Esophagus muscularis mucosa (tissue), 4 donors: Measurements from ENCODE around the gene TIMM29. TPM values are rescaled to one million over a fixed set of nuclear protein-coding genes. Genes with fewer than 3 reads are reported as not detected.

Experiments used
- DNase-seq: peaks from one replicate; pipeline ENCODE4 v3.0.0-alpha.2; 2017; ENCODE audit errors: extremely low spot score
- H3K27ac ChIP-seq, 4 donors: fragments of 200-600 bp; sonication (generic); replicated peaks in 1 of 4; 1 replicate in 3 of 4; 2 replicates in 1 of 4; pipeline ENCODE4 v1.5.1; 2016 to 2019; ENCODE audit warnings: mild to moderate bottlenecking in 1 of 4
- H3K27me3 ChIP-seq, 4 donors: fragments of 200-600 bp; sonication (generic); one replicate each; pipeline versions ENCODE4 v1.5.1 to v1.6.0; 2016 to 2019
- H3K36me3 ChIP-seq, 4 donors: fragments of 200-600 bp; sonication (generic); one replicate each; pipeline ENCODE4 v1.5.1; 2016 to 2019
- H3K4me1 ChIP-seq, 4 donors: fragments of 200-600 bp; sonication (generic); one replicate each; pipeline ENCODE4 v1.5.1; 2016 to 2019
- H3K4me3 ChIP-seq, 4 donors: fragments of 200-600 bp; sonication (generic); 1 replicate in 2 of 4; 2 replicates in 2 of 4; pipeline ENCODE4 v1.5.1; 2016 to 2019; ENCODE audit warnings: mild to moderate bottlenecking in 4 of 4, moderate library complexity in 1 of 4
- H3K9me3 ChIP-seq, 4 donors: fragments of 200-600 bp; sonication (generic); 1 replicate in 3 of 4; 2 replicates in 1 of 4; pipeline ENCODE4 v1.5.1; 2016 to 2019
- EP300 ChIP-seq: sonication (generic); formaldehyde crosslinking; IDR thresholded peaks from one replicate; pipeline ENCODE4 v1.6.1; 2017; ENCODE audit warnings: antibody characterized with exemption
- POLR2A ChIP-seq: fragments of 450-650 bp; IDR thresholded peaks from one replicate; pipeline ENCODE4 v1.6.1; 2017; ENCODE audit warnings: antibody characterized with exemption, moderate library complexity, mild to moderate bottlenecking, low read depth
- POLR2AphosphoS5 ChIP-seq, 2 donors: sonication (generic); formaldehyde crosslinking; IDR thresholded peaks; one replicate each; pipeline ENCODE4 v1.6.1; 2017; ENCODE audit warnings: antibody characterized with exemption in 2 of 2
- WGBS: methylation state at CpG from one replicate; pipeline ENCODE4 v1.1.5; 2018; 5-methylcytosine and 5-hydroxymethylcytosine counted together
- intact Hi-C: fragments of 100-400 bp; cut with DNase I; formaldehyde crosslinking; loops from one replicate; pipeline ENCODE4 v1.15.1; 2023
- total RNA-seq, 4 donors: library from RNA; depleted of rRNA; stranded (reverse); fragments of >200 nt; gene quantifications; one replicate each; pipeline versions ENCODE4 v1.1.0 to v1.2.1, GENCODE V29; 2016
- TF ChIP-seq, protein P1 (sequence below), 3 experiments: fragments of 200-600 bp in 2 of 3; fragments of 450-650 bp in 1 of 3; sonication (generic) in 2 of 3; IDR thresholded peaks; one replicate each; pipeline ENCODE4 v1.5.1; 2017 to 2019; ENCODE audit warnings: antibody characterized with exemption in 3 of 3, mild to moderate bottlenecking in 2 of 3, moderate library complexity in 1 of 3

The TIMM29 gene
- 10 to 100 TPM; 32.6 to 58.7 (median 45.9) TPM for total RNA-seq

DNA sequence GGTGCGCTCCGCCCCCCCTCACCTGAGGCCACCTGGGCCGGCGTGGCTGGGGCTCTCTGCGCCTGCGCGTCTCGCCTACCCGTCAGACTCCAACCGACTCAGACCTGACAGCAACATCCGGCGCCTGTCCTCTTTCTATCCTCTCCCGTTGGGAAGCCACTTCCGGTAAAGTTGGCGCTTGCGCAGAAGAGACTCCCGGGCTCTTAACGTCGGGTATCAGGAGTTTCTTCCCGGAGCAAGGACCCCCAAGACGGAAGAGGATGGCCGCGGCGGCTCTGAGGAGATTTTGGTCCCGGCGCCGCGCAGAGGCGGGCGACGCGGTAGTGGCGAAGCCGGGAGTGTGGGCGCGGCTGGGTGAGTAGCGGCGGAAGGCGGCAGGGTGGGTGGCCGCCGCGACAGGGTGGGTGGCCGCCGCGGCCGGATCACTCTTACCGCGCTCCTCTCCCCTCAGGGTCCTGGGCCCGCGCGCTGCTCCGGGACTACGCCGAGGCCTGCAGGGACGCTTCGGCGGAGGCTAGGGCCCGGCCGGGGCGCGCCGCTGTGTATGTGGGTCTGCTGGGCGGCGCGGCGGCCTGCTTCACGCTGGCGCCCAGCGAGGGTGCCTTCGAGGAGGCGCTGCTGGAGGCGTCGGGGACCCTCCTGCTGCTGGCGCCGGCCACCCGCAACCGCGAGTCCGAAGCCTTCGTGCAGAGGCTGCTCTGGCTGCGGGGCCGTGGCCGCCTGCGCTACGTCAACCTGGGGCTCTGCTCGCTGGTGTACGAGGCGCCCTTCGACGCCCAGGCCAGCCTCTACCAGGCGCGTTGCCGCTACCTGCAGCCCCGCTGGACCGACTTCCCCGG, at the start of gene TIMM29, which contains the start of gene YIPF2:
Gene TIMM29 (plus strand): TSS at position 249 of the 839 bp plus-strand sequence. CDS start 12 bp downstream, at position 261.
Gene YIPF2 (minus strand): TSS at position 77 of the 839 bp plus-strand sequence. CDS start 229 bp downstream, outside the sequence.
- H3K9me3 ChIP-seq, result no peaks in the 10 kb centered on the region
- H3K27ac ChIP-seq, result peak within 1 kb of the TSS; percentile 88 to 92 (median 90)
- TF ChIP-seq, protein P1, sequence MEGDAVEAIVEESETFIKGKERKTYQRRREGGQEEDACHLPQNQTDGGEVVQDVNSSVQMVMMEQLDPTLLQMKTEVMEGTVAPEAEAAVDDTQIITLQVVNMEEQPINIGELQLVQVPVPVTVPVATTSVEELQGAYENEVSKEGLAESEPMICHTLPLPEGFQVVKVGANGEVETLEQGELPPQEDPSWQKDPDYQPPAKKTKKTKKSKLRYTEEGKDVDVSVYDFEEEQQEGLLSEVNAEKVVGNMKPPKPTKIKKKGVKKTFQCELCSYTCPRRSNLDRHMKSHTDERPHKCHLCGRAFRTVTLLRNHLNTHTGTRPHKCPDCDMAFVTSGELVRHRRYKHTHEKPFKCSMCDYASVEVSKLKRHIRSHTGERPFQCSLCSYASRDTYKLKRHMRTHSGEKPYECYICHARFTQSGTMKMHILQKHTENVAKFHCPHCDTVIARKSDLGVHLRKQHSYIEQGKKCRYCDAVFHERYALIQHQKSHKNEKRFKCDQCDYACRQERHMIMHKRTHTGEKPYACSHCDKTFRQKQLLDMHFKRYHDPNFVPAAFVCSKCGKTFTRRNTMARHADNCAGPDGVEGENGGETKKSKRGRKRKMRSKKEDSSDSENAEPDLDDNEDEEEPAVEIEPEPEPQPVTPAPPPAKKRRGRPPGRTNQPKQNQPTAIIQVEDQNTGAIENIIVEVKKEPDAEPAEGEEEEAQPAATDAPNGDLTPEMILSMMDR (IDR thresholded peaks at IDR 0.05), result peak in 1 of 3 experiments; percentile 40
- TF ChIP-seq POLR2AphosphoS5 (IDR thresholded peaks at IDR 0.05) (peak; percentile 82 to 93), POLR2A (no peak)
- 0% methylated on average over 22 of the region's 96 CpGs for WGBS
- peaks cover 26 to 42% (median 34%) of the 10 kb centered on the region in 4 donors for H3K4me1 ChIP-seq
- H3K36me3 ChIP-seq, result peaks cover 2 to 52% (median 39%) of the 10 kb centered on the region in 4 donors
- DNase-seq, result peak; percentile 98
- H3K4me3 ChIP-seq, result peak within 1 kb of the TSS; percentile 93 to 100 (median 98)
- H3K27me3 ChIP-seq, result no peaks in the 10 kb centered on the region
- intact Hi-C loops, result loop anchor here (5.0 kb wide), 1 partner anchor 56 kb away; the partner anchor contains the start of gene CARM1

DNA sequence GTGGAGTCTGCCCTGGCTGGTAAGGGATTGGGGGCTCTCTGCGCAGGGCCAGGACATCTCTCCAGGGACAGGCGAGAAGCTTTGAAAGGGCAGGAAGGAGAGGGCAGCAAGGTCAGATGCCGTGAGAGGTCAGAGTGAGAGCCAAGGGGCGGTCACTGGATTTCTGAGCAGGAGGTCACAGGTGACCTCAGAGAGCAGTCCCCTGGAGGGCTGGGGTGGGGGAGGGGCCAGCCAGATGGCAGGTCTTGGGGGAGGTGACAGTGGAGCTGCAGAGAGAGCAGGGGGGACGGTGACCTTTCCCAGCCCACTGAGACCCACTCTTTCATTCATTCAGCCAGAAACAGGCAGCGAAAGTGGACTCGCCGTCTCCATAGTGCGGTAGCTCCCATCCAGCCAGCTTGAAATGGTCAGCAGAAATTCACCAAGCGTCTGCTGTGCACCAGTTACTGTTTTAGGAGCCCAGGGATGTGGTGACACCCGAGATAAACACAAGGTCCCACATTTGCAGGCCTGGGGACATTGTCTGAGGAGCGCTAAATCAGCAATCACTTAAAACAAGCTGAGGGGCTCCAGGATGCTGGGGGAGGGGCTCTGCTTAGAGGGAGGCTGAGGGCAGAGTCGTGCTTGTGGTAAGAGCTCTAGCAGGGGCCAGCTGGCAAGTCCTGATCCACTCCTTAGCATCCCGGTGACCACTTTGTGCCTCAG, 47.1 kb upstream of the TIMM29 start:
- H3K27me3 ChIP-seq, result peaks cover 0 to 4% (median 0%) of the 10 kb centered on the region in 4 donors
- H3K4me3 ChIP-seq, result no peak overlapping the region
- no peaks in the 10 kb centered on the region for H3K36me3 ChIP-seq
- WGBS, result 79% methylated on average over 14 of the region's 14 CpGs
- TF ChIP-seq, protein P1 (IDR thresholded peaks at IDR 0.05), result no peak
- intact Hi-C loops, result loop anchor here (5.0 kb wide), 1 partner anchor 41 kb away; no protein-coding TSS in a partner anchor
- no peak overlapping the region for H3K27ac ChIP-seq
- H3K4me1 ChIP-seq, result peaks cover 40 to 75% (median 63%) of the 10 kb centered on the region in 4 donors
- no peak for DNase-seq
- H3K9me3 ChIP-seq, result no peaks in the 10 kb centered on the region

DNA sequence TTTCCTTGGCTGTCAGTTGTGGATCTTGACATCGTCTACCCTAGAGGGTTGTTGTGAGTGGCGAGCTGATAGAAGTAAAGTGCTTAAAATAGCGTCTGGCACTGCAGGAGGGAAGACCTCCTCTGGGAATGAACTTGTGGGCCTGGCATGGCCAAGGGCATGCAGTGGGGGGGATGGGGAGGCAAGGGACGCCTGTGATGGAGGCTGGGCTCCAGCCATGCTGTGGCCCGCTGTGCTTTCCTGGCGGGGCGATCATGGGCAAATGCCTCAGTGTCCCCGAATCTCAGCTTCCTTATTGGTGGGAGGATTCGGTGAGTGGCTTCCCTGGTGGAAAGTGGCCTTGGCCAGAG, 46.5 kb upstream of the TIMM29 start:
- Histone ChIP-seq H3K36me3 (no peaks in the 10 kb centered on the region), H3K4me3 (no peak overlapping the region), H3K27ac (no peak overlapping the region), H3K9me3 (no peaks in the 10 kb centered on the region), H3K27me3 (peaks cover 0 to 4% (median 0%) of the 10 kb centered on the region in 4 donors), H3K4me1 (peaks cover 35 to 74% (median 60%) of the 10 kb centered on the region in 4 donors)
- TF ChIP-seq, protein P1 (IDR thresholded peaks at IDR 0.05), result no peak
- TF ChIP-seq POLR2A (no peak), EP300 (no peak), POLR2AphosphoS5 (IDR thresholded peaks at IDR 0.05) (no peak)
- intact Hi-C loops, result loop anchor here (5.0 kb wide), 1 partner anchor 40 kb away; no protein-coding TSS in a partner anchor
- 79% methylated on average over 9 of the region's 9 CpGs for WGBS
- no peak for DNase-seq

DNA sequence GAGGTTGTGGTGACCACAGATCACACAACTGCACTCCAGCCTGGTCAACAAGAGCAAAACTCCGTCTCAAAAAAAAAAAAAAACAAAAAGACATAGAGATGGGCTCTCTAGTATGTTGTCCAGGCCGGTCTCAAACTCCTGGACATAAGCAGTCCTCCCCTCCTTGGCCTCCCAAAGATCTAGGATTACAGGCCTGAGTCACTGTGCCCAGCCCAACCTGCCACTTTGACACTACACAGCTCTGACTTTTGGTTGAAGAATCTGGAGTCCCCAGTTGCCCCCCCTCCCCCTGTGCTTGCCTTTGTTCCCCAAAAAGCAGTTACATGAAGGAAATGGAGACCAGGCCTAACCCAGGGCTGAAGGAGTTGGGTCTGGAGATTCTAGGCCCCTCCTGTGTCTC, 44.3 kb upstream of the TIMM29 start:
- peaks cover 26 to 67% (median 49%) of the 10 kb centered on the region in 4 donors for H3K4me1 ChIP-seq
- DNase-seq, result no peak
- WGBS, result 38% methylated on average over 2 of the region's 2 CpGs
- intact Hi-C loops, result loop anchor here (5.0 kb wide), 1 partner anchor 38 kb away; no protein-coding TSS in a partner anchor
- H3K36me3 ChIP-seq, result no peaks in the 10 kb centered on the region
- peak in 1 of 2 donors; percentile 57 for TF ChIP-seq POLR2AphosphoS5 (IDR thresholded peaks at IDR 0.05)
- TF ChIP-seq EP300, result no peak
- TF ChIP-seq POLR2A, result no peak
- H3K27me3 ChIP-seq, result peaks cover 0 to 4% (median 0%) of the 10 kb centered on the region in 4 donors
- H3K9me3 ChIP-seq, result no peaks in the 10 kb centered on the region
- no peak overlapping the region for H3K4me3 ChIP-seq
- peak overlapping the region in 1 of 4 donors; percentile 16 for H3K27ac ChIP-seq
